Lower leg skin (tissue), 4 donors: ENCODE data around the gene CCDC88C. TPM values are rescaled to one million over a fixed set of nuclear protein-coding genes. Genes with fewer than 3 reads are reported as not detected.

Experiments
- DNase-seq, 2 donors: peaks; one replicate each; pipeline ENCODE4 v3.0.0-alpha.2; 2019; ENCODE audit warnings: low spot score in 2 of 2
- H3K4me3 ChIP-seq: fragments of 200-600 bp; sonication (generic); 2 replicates; pipeline ENCODE4 v1.5.1; 2017; ENCODE audit warnings: mild to moderate bottlenecking, low read depth; ENCODE audit not compliant: poor library complexity, severe bottlenecking
- CTCF ChIP-seq, 3 donors: fragments of 450-650 bp; IDR thresholded peaks; one replicate each; pipeline ENCODE4 v1.5.1; 2016; ENCODE audit warnings: antibody characterized with exemption in 3 of 3, mild to moderate bottlenecking in 3 of 3, moderate library complexity in 2 of 3
- POLR2A ChIP-seq, 2 donors: fragments of 450-650 bp; IDR thresholded peaks; one replicate each; pipeline ENCODE4 v1.6.1; 2016 to 2017; ENCODE audit warnings: antibody characterized with exemption in 2 of 2, mild to moderate bottlenecking in 1 of 2, moderate library complexity in 1 of 2
- WGBS, 2 donors: methylation state at CpG; one replicate each; pipeline ENCODE4 v1.1.5; 2018; 5-methylcytosine and 5-hydroxymethylcytosine counted together
- intact Hi-C: fragments of 100-400 bp; cut with DNase I; formaldehyde crosslinking; loops from one replicate; pipeline ENCODE4 v1.15.0; 2023; ENCODE audit warnings: low total_unique reads
- total RNA-seq, 4 donors: library from RNA; depleted of rRNA; stranded (reverse); fragments of >200 nt; gene quantifications; one replicate each; pipeline ENCODE4 v1.1.0, GENCODE V29; 2016

The CCDC88C gene
- total RNA-seq, 4 donors from 2014 or later: 8.5 to 21.8 (median 13.4) TPM

- H3K4me3 ChIP-seq: no peak overlapping the region
- intact Hi-C loops: no loop called here
- no peak for DNase-seq
- TF ChIP-seq POLR2A (IDR thresholded peaks at IDR 0.05) (no peak), CTCF (IDR thresholded peaks at IDR 0.05) (no peak)
- 68% methylated on average over 8 of the region's 8 CpGs for WGBS, 2 donors
Measured at GRCh38 chr14:91397965-91398591, 19.5 kb downstream of the CCDC88C start.

- no peak overlapping the region for H3K4me3 ChIP-seq
- no peak for TF ChIP-seq POLR2A (IDR thresholded peaks at IDR 0.05)
- TF ChIP-seq CTCF (IDR thresholded peaks at IDR 0.05): no peak
- WGBS, 2 donors: 39 to 41% methylated on average over 15 of the region's 15 CpGs
- intact Hi-C loops: no loop called here
- DNase-seq: no peak
Measured at GRCh38 chr14:91396959-91397815, 20.4 kb downstream of the CCDC88C start.

- 31 to 39% methylated on average over 23 of the region's 23 CpGs for WGBS, 2 donors
- intact Hi-C loops: no loop called here
- no peak overlapping the region for H3K4me3 ChIP-seq
Measured at GRCh38 chr14:91396013-91396660, 21.5 kb downstream of the CCDC88C start.

GRCh38 chr14:91395466-91395865, 22.2 kb downstream of the CCDC88C start:
- no peak overlapping the region for H3K4me3 ChIP-seq
- 77 to 82% methylated on average over 5 of the region's 5 CpGs for WGBS, 2 donors
- DNase-seq: no peak
- TF ChIP-seq CTCF (IDR thresholded peaks at IDR 0.05) (no peak), POLR2A (IDR thresholded peaks at IDR 0.05) (no peak)
- intact Hi-C loops: no loop called here

More at GRCh38 chr14:91396013-91396660, 21.5 kb downstream of the CCDC88C start:
- TF ChIP-seq CTCF (IDR thresholded peaks at IDR 0.05): no peak
- no peak for TF ChIP-seq POLR2A (IDR thresholded peaks at IDR 0.05)
- no peak for DNase-seq

GRCh38 chr14:91394105-91395081, 23.2 kb downstream of the CCDC88C start:
- 82 to 90% methylated on average over 17 of the region's 17 CpGs for WGBS, 2 donors
- intact Hi-C loops: no loop called here
- TF ChIP-seq CTCF (IDR thresholded peaks at IDR 0.05): no peak
- H3K4me3 ChIP-seq: no peak overlapping the region
- no peak for DNase-seq
